ENCODE results near the gene ITGB6. TPM values are rescaled to one million over a fixed set of nuclear protein-coding genes. Genes with fewer than 3 reads are reported as not detected.

ITGB6 gene
- total RNA-seq, 1 experiment from 2014 or later = 7.2 TPM

- no peaks in the 10 kb centered on the region for H3F3A ChIP-seq (ENCODE audit: low read length, unreplicated experiment)
- H3K9me3 ChIP-seq (ENCODE audit: low read length) = no peaks in the 10 kb centered on the region
- ChIA-PET CTCF (no interaction called here), POLR2A (ENCODE audit: unreplicated experiment) (no interaction called here)
- TF ChIP-seq CTCF (conservative IDR thresholded peaks at IDR 0.05; ENCODE audit: low read depth, low read length) (no peak), EZH2 (IDR thresholded peaks at IDR 0.05; ENCODE audit: low read length, unreplicated experiment) (no peak), EZH2phosphoT487 (IDR thresholded peaks at IDR 0.05; ENCODE audit: borderline replicate concordance, low read length) (no peak)
- H3K4me3 ChIP-seq (ENCODE audit: low read length) = no peak overlapping the region
- no peaks in the 10 kb centered on the region for H4K20me1 ChIP-seq (ENCODE audit: low read length)
- H3K4me2 ChIP-seq (ENCODE audit: low read length) = no peak overlapping the region
- ATAC-seq (no peak), DNase-seq (no peak)
- H2AFZ ChIP-seq (ENCODE audit: low read length) = no peak overlapping the region
- intact Hi-C loops (cut with micrococcal nuclease) = no loop called here
- H3K4me1 ChIP-seq (ENCODE audit: insufficient read depth, low read length) = peaks cover 15% of the 10 kb centered on the region; the same call in 1 of the 2 replicates
- no peaks in the 10 kb centered on the region for H3K9me2 ChIP-seq (replicated peaks; ENCODE audit: low read length)
- no peak overlapping the region for H3K27ac ChIP-seq (ENCODE audit: low read length)
- no peaks in the 10 kb centered on the region for H3K79me2 ChIP-seq (ENCODE audit: low read length)
- no peaks in the 10 kb centered on the region for H3K36me3 ChIP-seq (ENCODE audit: low read depth, low read length)
- no peak overlapping the region for H3K9ac ChIP-seq (ENCODE audit: low read length)
- no peaks in the 10 kb centered on the region for H3K27me3 ChIP-seq (ENCODE audit: low read length)
- BruUV-seq (replicated peaks) = no TSS peak
Observed at GRCh38 chr2:160145471-160145870, 54.6 kb downstream of the ITGB6 start.

GRCh38 chr2:160144280-160144990 is 55.6 kb downstream of the ITGB6 start:
- Histone ChIP-seq H3K9me3 (ENCODE audit: low read length) (no peaks in the 10 kb centered on the region), H4K20me1 (ENCODE audit: low read length) (no peaks in the 10 kb centered on the region), H2AFZ (ENCODE audit: low read length) (no peak overlapping the region), H3K27me3 (ENCODE audit: low read length) (no peaks in the 10 kb centered on the region), H3K4me1 (ENCODE audit: insufficient read depth, low read length) (peaks cover 19% of the 10 kb centered on the region; the same call in 1 of the 2 replicates), H3K4me3 (ENCODE audit: low read length) (no peak overlapping the region), H3K79me2 (ENCODE audit: low read length) (no peaks in the 10 kb centered on the region), H3K9me2 (replicated peaks; ENCODE audit: low read length) (no peaks in the 10 kb centered on the region), H3F3A (ENCODE audit: low read length, unreplicated experiment) (no peaks in the 10 kb centered on the region), H3K27ac (ENCODE audit: low read length) (no peak overlapping the region), H3K9ac (ENCODE audit: low read length) (no peak overlapping the region), H3K36me3 (ENCODE audit: low read depth, low read length) (no peaks in the 10 kb centered on the region), H3K4me2 (ENCODE audit: low read length) (no peak overlapping the region)
- no TSS peak for BruUV-seq (replicated peaks)
- ATAC-seq (no peak), DNase-seq (no peak)
- POLR2A ChIA-PET (ENCODE audit: unreplicated experiment) = no interaction called here
- CTCF ChIA-PET = no interaction called here
- intact Hi-C loops (cut with micrococcal nuclease) = no loop called here
- TF ChIP-seq CTCF (conservative IDR thresholded peaks at IDR 0.05; ENCODE audit: low read depth, low read length) (no peak), EZH2 (IDR thresholded peaks at IDR 0.05; ENCODE audit: low read length, unreplicated experiment) (no peak), EZH2phosphoT487 (IDR thresholded peaks at IDR 0.05; ENCODE audit: borderline replicate concordance, low read length) (no peak)

GRCh38 chr2:160142472-160142871 is 57.6 kb downstream of the ITGB6 start:
- H3K9ac ChIP-seq (ENCODE audit: low read length) = no peak overlapping the region
- H3K4me3 ChIP-seq (ENCODE audit: low read length) = no peak overlapping the region
- H3K9me3 ChIP-seq (ENCODE audit: low read length) = no peaks in the 10 kb centered on the region
- H3K36me3 ChIP-seq (ENCODE audit: low read depth, low read length) = no peaks in the 10 kb centered on the region
- POLR2A ChIA-PET (ENCODE audit: unreplicated experiment) = no interaction called here
- no peak overlapping the region for H3K27ac ChIP-seq (ENCODE audit: low read length)
- no peak overlapping the region for H3K4me2 ChIP-seq (ENCODE audit: low read length)
- DNase-seq (peak; percentile 14), ATAC-seq (peak; percentile 24; the same call in 1 of the 2 replicates)
- BruUV-seq (replicated peaks) = no TSS peak
- H3F3A ChIP-seq (ENCODE audit: low read length, unreplicated experiment) = no peaks in the 10 kb centered on the region
- no peaks in the 10 kb centered on the region for H4K20me1 ChIP-seq (ENCODE audit: low read length)
- H3K79me2 ChIP-seq (ENCODE audit: low read length) = no peaks in the 10 kb centered on the region
- CTCF ChIA-PET = no interaction called here
- intact Hi-C loops (cut with micrococcal nuclease) = no loop called here
- no peaks in the 10 kb centered on the region for H3K27me3 ChIP-seq (ENCODE audit: low read length)
- TF ChIP-seq EZH2phosphoT487 (IDR thresholded peaks at IDR 0.05; ENCODE audit: borderline replicate concordance, low read length) = no peak
- TF ChIP-seq CTCF (conservative IDR thresholded peaks at IDR 0.05; ENCODE audit: low read depth, low read length) = no peak
- no peaks in the 10 kb centered on the region for H3K9me2 ChIP-seq (replicated peaks; ENCODE audit: low read length)
- H2AFZ ChIP-seq (ENCODE audit: low read length) = no peak overlapping the region
- H3K4me1 ChIP-seq (ENCODE audit: insufficient read depth, low read length) = peaks cover 12% of the 10 kb centered on the region; the same call in 1 of the 2 replicates
